NT2/D1 (cell line): Measurements from ENCODE around the gene KCNK5.

Experiments used
- DNase-seq: peaks from one replicate; pipeline ENCODE4 v3.0.0-alpha.2; 2011; ENCODE audit warnings: low read depth, low spot score
- H3K27me3 ChIP-seq: 2 replicates; pipeline ENCODE4 v1.6.0; 2011; ENCODE audit warnings: mild to moderate bottlenecking; ENCODE audit not compliant: insufficient read length, insufficient read depth
- H3K36me3 ChIP-seq: 2 replicates; pipeline ENCODE4 v1.6.1; 2011; ENCODE audit warnings: mild to moderate bottlenecking, low read length, mixed read lengths; ENCODE audit not compliant: insufficient read depth, insufficient read length
- H3K4me1 ChIP-seq: 2 replicates; pipeline ENCODE4 v1.5.1; 2011; ENCODE audit not compliant: insufficient read depth, insufficient read length
- H3K4me3 ChIP-seq: 2 replicates; pipeline ENCODE4 v1.5.1; 2011; ENCODE audit warnings: low read depth; ENCODE audit not compliant: insufficient read length
- H3K9ac ChIP-seq: 2 replicates; pipeline ENCODE4 v1.6.0; 2011; ENCODE audit warnings: low read depth; ENCODE audit not compliant: insufficient read length
- H3K9me3 ChIP-seq: 2 replicates; pipeline ENCODE4 v1.5.1; 2011; ENCODE audit warnings: mild to moderate bottlenecking, low read length; ENCODE audit not compliant: insufficient read depth
- SUZ12 ChIP-seq: IDR thresholded peaks from 2 replicates; pipeline ENCODE4 v1.6.1; 2011; ENCODE audit not compliant: insufficient read length, insufficient read depth; ENCODE audit errors: extremely low read depth
- YY1 ChIP-seq: IDR thresholded peaks from 2 replicates; pipeline ENCODE4 v1.6.1; 2011; ENCODE audit not compliant: insufficient read length, insufficient read depth
- ZNF274 ChIP-seq: IDR thresholded peaks from 2 replicates; pipeline ENCODE4 v1.6.1; 2011; ENCODE audit warnings: mild to moderate bottlenecking, low read depth, low read length

Gene KCNK5

DNA sequence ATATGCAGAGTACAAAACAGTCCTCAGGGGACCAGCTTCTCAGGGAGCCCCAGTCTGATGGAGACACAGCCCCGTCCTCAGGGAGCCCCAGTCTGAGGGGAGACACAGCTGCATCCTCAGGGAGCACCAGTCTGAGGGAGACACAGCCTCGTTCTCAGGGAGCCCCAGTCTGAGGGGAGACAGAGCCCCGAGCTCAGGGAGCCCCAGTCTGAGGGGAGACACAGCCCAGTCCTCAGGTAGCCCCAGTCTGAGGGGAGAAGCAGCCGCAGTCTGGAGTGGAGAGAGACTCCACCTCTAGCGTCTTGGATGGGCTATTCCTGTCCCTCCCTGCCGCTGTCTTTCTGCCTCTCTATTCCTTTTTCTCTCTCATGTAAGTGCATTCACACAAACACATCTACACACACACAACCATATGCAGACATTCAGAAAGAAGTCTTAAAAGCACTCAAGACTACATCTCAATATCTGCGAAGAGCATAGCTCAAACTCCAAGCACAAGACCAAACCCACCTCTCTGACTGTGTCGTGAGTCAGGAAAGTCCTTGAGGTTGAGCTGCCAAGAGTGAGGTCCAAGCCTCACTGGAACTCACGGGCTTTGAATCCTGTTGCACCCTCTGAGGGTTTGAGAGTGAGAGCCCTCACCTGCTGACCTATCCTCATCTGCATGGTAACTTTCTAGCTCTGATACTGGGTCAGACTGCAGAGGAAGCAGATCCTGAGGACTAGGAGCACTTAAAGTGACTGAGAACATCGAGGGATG is 61.2 kb downstream of the KCNK5 start:
- TF ChIP-seq ZNF274 (no peak), SUZ12 (no peak), YY1 (no peak)
- Histone ChIP-seq H3K9me3 (peaks cover 16% of the 10 kb centered on the region; the same call in 1 of the 2 replicates), H3K36me3 (no peaks in the 10 kb centered on the region), H3K4me3 (no peak overlapping the region), H3K9ac (no peak overlapping the region), H3K4me1 (no peaks in the 10 kb centered on the region), H3K27me3 (peaks cover 30% of the 10 kb centered on the region)
- no peak for DNase-seq

DNA sequence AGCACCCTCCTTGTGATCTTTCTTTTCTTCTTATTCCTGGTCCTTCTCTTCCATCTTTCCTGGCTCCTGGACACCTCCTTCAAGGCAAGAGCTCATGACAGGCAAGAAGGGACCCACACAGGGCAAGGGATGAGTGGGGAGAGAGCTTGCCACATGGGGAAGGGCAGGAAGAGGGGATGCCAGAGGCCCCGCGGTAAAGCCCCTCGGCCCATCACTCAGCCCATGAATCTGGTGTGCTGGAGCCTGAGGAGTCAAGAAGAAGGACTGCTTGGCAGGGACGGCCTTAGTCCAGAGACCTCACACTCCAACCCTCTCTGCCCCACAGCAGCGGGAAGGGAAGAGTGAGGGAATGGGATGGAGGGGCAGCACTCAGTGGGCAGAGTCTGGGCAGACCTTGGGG is 62.0 kb downstream of the KCNK5 start:
- peaks cover 30% of the 10 kb centered on the region for H3K27me3 ChIP-seq
- no peaks in the 10 kb centered on the region for H3K4me1 ChIP-seq
- H3K36me3 ChIP-seq = no peaks in the 10 kb centered on the region
- H3K4me3 ChIP-seq = no peak overlapping the region
- DNase-seq = no peak
- H3K9me3 ChIP-seq = peaks cover 15% of the 10 kb centered on the region; the same call in 1 of the 2 replicates
- no peak overlapping the region for H3K9ac ChIP-seq
- TF ChIP-seq SUZ12 = no peak
- TF ChIP-seq ZNF274 = no peak
- no peak for TF ChIP-seq YY1

DNA sequence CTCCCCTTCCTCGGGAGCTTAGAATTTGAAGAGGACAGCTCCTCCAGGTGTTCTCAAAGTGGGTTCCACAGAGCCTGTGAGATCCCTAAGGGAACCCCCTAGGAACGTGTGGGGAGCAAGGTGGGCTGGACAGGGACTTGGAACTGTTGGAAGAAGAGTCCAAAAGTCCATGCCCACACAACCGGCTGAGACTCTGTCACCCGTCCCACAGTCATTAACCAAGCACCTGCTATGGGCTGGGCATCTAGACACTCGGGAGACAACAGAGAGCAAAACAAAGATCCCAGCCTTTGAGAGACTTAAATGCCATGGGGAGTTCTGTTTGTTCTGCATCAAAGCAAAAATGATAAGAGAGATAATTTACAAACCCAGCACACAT is 62.4 kb downstream of the KCNK5 start:
- Histone ChIP-seq H3K9me3 (peaks cover 11% of the 10 kb centered on the region; the same call in 1 of the 2 replicates), H3K4me3 (no peak overlapping the region), H3K4me1 (no peaks in the 10 kb centered on the region), H3K27me3 (peaks cover 30% of the 10 kb centered on the region), H3K36me3 (no peaks in the 10 kb centered on the region), H3K9ac (no peak overlapping the region)
- DNase-seq = no peak
- TF ChIP-seq YY1 (no peak), ZNF274 (no peak), SUZ12 (no peak)

DNA sequence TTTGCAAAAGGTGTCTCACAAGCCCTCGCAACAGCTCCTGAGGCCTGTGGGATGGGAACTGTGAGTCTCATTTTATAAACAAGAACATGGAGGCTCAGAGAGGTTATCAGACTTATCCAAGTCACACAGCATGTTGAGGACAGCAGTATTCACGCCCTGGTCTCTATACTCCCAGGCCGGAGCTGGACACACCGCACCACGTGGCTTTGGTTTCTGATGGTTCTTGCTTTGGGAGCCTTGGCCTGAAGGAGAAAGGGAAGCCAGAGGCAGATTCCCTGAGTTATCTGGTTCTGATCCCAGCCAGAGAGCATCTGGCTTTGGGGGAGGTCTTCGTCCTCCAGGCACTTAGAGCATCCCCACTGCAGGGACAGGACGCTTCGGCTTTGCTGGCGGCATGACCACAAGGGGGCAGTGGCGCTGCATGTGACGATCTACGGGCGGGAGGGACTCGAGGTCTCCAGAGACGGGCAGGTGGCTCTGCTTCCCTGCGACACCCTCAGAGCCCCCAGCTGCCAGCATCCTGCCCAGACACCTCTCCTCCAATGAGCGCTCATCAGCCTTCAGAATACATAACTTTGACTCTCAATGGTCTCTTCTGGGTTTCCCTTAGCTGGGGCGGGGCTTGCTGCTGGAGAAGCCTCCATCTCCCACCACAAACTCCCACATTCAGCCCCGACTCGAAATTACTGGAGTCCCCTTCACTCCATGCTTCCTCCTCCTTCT is 62.9 kb downstream of the KCNK5 start:
- H3K9ac ChIP-seq = no peak overlapping the region
- H3K4me3 ChIP-seq = no peak overlapping the region
- DNase-seq = peak; percentile 70
- peaks cover 5% of the 10 kb centered on the region; the same call in 1 of the 2 replicates for H3K9me3 ChIP-seq
- TF ChIP-seq ZNF274 (no peak), YY1 (no peak), SUZ12 (no peak)
- H3K36me3 ChIP-seq = no peaks in the 10 kb centered on the region
- no peaks in the 10 kb centered on the region for H3K4me1 ChIP-seq
- peaks cover 30% of the 10 kb centered on the region for H3K27me3 ChIP-seq

DNA sequence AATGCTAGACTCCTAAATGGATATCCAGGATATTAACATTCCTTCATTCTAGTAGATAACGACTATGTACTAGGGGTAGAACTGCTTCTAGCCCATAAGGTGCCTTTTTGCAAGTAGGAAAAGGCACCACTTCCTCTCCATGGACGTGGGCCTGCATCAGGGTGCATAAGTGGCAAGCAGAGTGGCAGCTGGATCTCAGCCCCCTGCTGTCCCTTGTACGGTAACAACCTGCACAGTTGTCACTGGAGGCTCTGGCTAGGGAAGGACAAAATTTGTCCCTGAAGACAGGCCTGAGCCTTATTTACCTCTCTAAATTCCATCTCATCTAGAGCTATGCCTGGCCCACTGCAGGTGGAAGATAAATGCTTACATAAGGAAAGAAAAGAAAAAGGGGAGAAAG is 71.8 kb downstream of the KCNK5 start:
- H3K9ac ChIP-seq = no peak overlapping the region
- no peaks in the 10 kb centered on the region for H3K27me3 ChIP-seq
- H3K36me3 ChIP-seq = no peaks in the 10 kb centered on the region
- no peak overlapping the region for H3K4me3 ChIP-seq
- no peaks in the 10 kb centered on the region for H3K9me3 ChIP-seq
- no peak for DNase-seq
- TF ChIP-seq YY1 (no peak), SUZ12 (no peak), ZNF274 (no peak)
- no peaks in the 10 kb centered on the region for H3K4me1 ChIP-seq

DNA sequence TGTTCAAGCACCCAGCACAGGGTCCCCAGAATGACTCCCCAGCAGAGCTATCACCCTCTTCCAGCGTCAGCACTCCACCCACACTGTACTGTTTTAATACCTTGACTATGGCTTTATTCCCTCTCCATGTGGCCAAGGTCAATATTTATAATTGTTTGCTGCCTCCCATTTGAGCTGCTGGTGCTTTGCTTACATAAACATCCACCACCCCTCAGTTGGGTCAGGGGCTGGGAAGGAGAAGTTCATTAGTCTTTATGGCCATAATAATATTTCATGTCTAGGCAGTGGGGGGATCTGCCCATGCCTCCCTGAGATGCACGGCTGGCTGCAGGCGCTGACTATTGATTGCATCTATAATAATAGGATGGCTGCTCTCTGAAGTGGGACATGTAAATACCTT is 72.5 kb downstream of the KCNK5 start:
- no peak for DNase-seq
- Histone ChIP-seq H3K36me3 (no peaks in the 10 kb centered on the region), H3K9ac (no peak overlapping the region), H3K9me3 (no peaks in the 10 kb centered on the region), H3K4me3 (no peak overlapping the region), H3K4me1 (no peaks in the 10 kb centered on the region), H3K27me3 (no peaks in the 10 kb centered on the region)
- TF ChIP-seq YY1 = no peak
- TF ChIP-seq SUZ12 = no peak
- TF ChIP-seq ZNF274 = no peak

DNA sequence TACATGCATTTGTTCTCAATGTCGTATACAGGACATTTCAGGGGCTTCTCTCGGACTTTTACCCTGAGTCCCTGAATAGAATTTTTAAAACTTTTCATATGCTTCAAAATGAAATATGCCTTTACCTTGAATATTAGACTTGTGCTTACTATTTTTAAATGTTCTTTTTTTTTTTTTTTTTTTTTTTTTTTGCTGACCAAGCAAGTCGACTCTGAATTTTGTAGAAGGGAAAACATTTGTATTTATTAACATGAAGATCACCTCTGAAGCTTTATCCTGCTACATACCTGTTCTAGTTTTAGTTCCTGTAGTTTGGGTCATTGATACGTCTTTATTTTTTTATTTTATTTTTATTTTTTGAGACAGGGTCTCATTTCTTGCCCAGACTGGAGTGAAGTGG is 74.6 kb downstream of the KCNK5 start:
- H3K9me3 ChIP-seq = no peaks in the 10 kb centered on the region
- no peaks in the 10 kb centered on the region for H3K27me3 ChIP-seq
- H3K4me3 ChIP-seq = no peak overlapping the region
- no peaks in the 10 kb centered on the region for H3K36me3 ChIP-seq
- no peak overlapping the region for H3K9ac ChIP-seq
- no peaks in the 10 kb centered on the region for H3K4me1 ChIP-seq
- no peak for DNase-seq
- no peak for TF ChIP-seq SUZ12
- no peak for TF ChIP-seq ZNF274
- no peak for TF ChIP-seq YY1
